T-cell (primary cell): ENCODE measurements around the gene MCF2L2. TPM values are rescaled to one million over a fixed set of nuclear protein-coding genes. Genes with fewer than 3 reads are reported as not detected.
A peak's percentile ranks its signal among the peaks of the same experiment; 100 is the strongest.

ENCODE experiments used
- ATAC-seq, 4 experiments: fragments of 200-7000 bp in 3 of 4; fragments of 150-1000 bp in 1 of 4; cut with Tn5 transposase; replicated peaks in 1 of 4; 1 replicate in 3 of 4; 2 replicates in 1 of 4; pipeline ENCODE4 v1.10.0; 2021; ENCODE audit warnings: moderate library complexity in 3 of 4, mild to moderate bottlenecking in 2 of 4, moderate number of reproducible peaks in 1 of 4
- CTCF ChIA-PET, 2 donors: fragments of 300-600 bp; sonication (Branson Sonifier 250); formaldehyde crosslinking; loops; one replicate each; lab custom pipeline; 2022; ENCODE audit warnings: antibody characterized with exemption in 2 of 2; lab: Charles Lee
- POLR2A ChIA-PET, 2 donors: fragments of 300-600 bp; sonication (Branson Sonifier 250); formaldehyde crosslinking; loops; one replicate each; lab custom pipeline; 2022; ENCODE audit warnings: antibody characterized with exemption in 2 of 2; lab: Charles Lee
- DNase-seq, 35 experiments: peaks; one replicate each; pipeline versions ENCODE4 v3.0.0 to v3.0.0-alpha.2; 2013 to 2023
- H3K27ac ChIP-seq: one replicate; pipeline ENCODE4 v1.5.1; 2013; ENCODE audit warnings: low read length
- H3K27me3 ChIP-seq, 2 experiments: replicated peaks in 1 of 2; 1 replicate in 1 of 2; 2 replicates in 1 of 2; pipeline versions ENCODE4 v1.6.1 to v1.7.0; 2013; ENCODE audit warnings: low read length in 1 of 2, mixed read lengths in 1 of 2; ENCODE audit not compliant: control insufficient read depth in 2 of 2, insufficient read depth in 2 of 2; ENCODE audit errors: extremely low read depth in 1 of 2
- H3K36me3 ChIP-seq, 2 donors: 1 replicate in 1 of 2; 2 replicates in 1 of 2; pipeline versions ENCODE4 v1.6.1 to v1.7.0; 2013; ENCODE audit warnings: low read length in 1 of 2; ENCODE audit not compliant: control insufficient read depth in 2 of 2, insufficient read depth in 1 of 2; ENCODE audit errors: extremely low read depth in 1 of 2
- H3K4me1 ChIP-seq, 2 experiments: 1 replicate in 1 of 2; 2 replicates in 1 of 2; pipeline versions ENCODE4 v1.6.1 to v1.7.0; 2013; ENCODE audit warnings: low read length in 2 of 2, mixed read lengths in 1 of 2; ENCODE audit not compliant: insufficient read depth in 2 of 2, control insufficient read depth in 1 of 2; ENCODE audit errors: extremely low read depth in 1 of 2
- H3K4me3 ChIP-seq, 2 donors: 1 replicate in 1 of 2; 2 replicates in 1 of 2; pipeline versions ENCODE4 v1.5.1 to v1.7.0; 2013; ENCODE audit warnings: mild to moderate bottlenecking in 2 of 2, low read length in 1 of 2, moderate library complexity in 1 of 2; ENCODE audit not compliant: control insufficient read depth in 1 of 2; ENCODE audit errors: extremely low read depth in 1 of 2
- H3K9me3 ChIP-seq: 2 replicates; pipeline ENCODE4 v1.7.0; 2013
- H3K27ac Mint-ChIP-seq, 2 donors: one replicate each; pipeline ENCODE4 v1.8.0; 2020 to 2021; ENCODE audit warnings: mild to moderate bottlenecking in 2 of 2, mixed read lengths in 2 of 2
- H3K27me3 Mint-ChIP-seq, 2 donors: one replicate each; pipeline ENCODE4 v1.8.0; 2021 to 2022; ENCODE audit warnings: mixed read lengths in 2 of 2
- H3K36me3 Mint-ChIP-seq: one replicate; pipeline ENCODE4 v1.8.0; 2021; ENCODE audit warnings: mixed read lengths
- H3K4me1 Mint-ChIP-seq, 3 donors: one replicate each; pipeline ENCODE4 v1.8.0; 2020 to 2022; ENCODE audit warnings: mixed read lengths in 3 of 3, mild to moderate bottlenecking in 1 of 3
- H3K4me3 Mint-ChIP-seq, 3 donors: one replicate each; pipeline ENCODE4 v1.8.0; 2020 to 2022; ENCODE audit warnings: mild to moderate bottlenecking in 3 of 3, mixed read lengths in 3 of 3, moderate library complexity in 3 of 3
- H3K9me3 Mint-ChIP-seq, 3 donors: one replicate each; pipeline ENCODE4 v1.8.0; 2020 to 2022; ENCODE audit warnings: mixed read lengths in 3 of 3
- WGBS: methylation state at CpG from one replicate; pipeline ENCODE4 v1.1.5; 2013; ENCODE audit warnings: missing lambda C conversion rate; ENCODE audit not compliant: insufficient coverage; 5-methylcytosine and 5-hydroxymethylcytosine counted together
- total RNA-seq, 35 experiments: library from RNA in 6 of 35; stranded (reverse) in 6 of 35; fragments of 120-200 nt in 1 of 35; gene quantifications; one replicate each; pipeline versions ENCODE4 v1.2.1 to v1.2.4 and lab custom pipeline; 2013 to 2026

The MCF2L2 gene
- total RNA-seq, 5 donors from 2014 or later (not counting 1 experiment from before 2014, with no cell fraction given) = 4.8 to 8.1 (median 5.9) TPM

DNA sequence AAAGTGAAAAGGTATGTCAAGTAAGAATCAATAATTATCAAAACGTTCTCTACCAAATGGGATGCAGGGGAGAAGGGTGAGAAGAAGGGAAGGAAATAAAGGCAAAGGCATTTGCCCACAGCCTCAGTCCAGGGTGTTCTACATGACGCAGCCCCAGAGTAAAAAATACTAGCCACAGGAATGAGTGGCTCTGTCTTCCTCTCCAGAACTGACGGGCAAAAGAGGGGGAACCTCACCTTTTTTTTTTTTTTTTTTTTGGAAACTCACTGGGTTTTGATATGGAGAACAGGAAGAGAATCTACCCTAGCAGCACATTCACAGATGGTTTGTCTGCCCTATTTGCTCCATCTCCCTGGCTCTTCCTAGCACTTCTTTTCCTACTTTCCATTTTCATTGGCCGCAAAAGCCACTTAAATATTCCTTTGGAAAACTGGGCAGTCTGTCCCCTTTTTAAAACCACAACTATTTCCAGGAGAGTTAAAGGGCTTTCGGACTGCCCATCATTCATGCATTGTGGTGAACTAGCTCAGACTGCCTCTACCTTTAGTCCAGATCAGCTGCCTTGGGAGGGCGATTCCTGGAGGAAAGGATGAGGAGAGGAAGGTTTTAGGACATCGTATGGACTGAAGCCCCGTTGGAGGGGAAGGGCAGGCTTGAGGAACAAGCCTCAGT, 147.2 kb downstream of the MCF2L2 start:
- Histone ChIP-seq H3K27ac (no peak overlapping the region), H3K4me1 (peaks cover 5 to 11% of the 10 kb centered on the region in 2 experiments), H3K27me3 (peaks cover 0 to 5% of the 10 kb centered on the region in 2 experiments), H3K36me3 (no peaks in the 10 kb centered on the region), H3K9me3 (no peaks in the 10 kb centered on the region), H3K4me3 (no peak overlapping the region)
- Mint-ChIP-seq H3K36me3 (no peaks in the 10 kb centered on the region), H3K9me3 (no peaks in the 10 kb centered on the region), H3K4me1 (peaks cover 9 to 22% (median 20%) of the 10 kb centered on the region in 3 donors), H3K27ac (no peak overlapping the region), H3K27me3 (no peaks in the 10 kb centered on the region), H3K4me3 (no peak overlapping the region)
- ATAC-seq = no peak
- ChIA-PET CTCF (interaction anchor here in 1 of 2 donors (0.7 kb wide), 1 partner anchor 9 kb away, joined by 3 read pairs; no protein-coding TSS in a partner anchor), POLR2A (no interaction called here)
- no peak for DNase-seq
- WGBS = no CpG with 5 or more reads among the region's 8 CpGs

DNA sequence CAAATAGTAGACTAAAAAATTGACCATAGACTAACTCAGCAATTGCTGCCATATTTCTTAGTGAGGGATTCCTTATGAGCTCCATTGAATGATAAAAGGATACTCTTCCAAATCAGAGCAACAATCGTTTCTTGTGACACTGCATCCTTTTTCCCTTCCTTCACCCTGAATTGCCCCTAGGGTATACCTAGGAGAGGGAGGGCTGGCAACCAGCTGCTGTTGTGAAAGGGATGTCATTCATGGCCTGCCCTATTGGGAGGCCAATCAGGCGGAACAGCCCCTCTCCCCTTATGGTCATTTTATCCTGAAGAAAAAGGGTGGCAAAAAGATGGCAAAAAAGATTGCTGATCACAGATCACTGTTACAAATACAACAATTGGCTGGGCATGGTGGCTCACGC, 149.0 kb downstream of the MCF2L2 start:
- POLR2A ChIA-PET = interaction anchor here in 1 of 2 donors (0.9 kb wide), 1 partner anchor 179 kb away, joined by 3 read pairs; no protein-coding TSS in a partner anchor
- Histone ChIP-seq H3K27ac (no peak overlapping the region), H3K36me3 (no peaks in the 10 kb centered on the region), H3K4me1 (no peaks in the 10 kb centered on the region), H3K4me3 (no peak overlapping the region), H3K9me3 (no peaks in the 10 kb centered on the region), H3K27me3 (peaks cover 0 to 5% of the 10 kb centered on the region in 2 experiments)
- no peak overlapping the region for H3K27ac Mint-ChIP-seq
- ATAC-seq (no peak), DNase-seq (no peak)
- no peak overlapping the region for H3K4me3 Mint-ChIP-seq
- no peaks in the 10 kb centered on the region for H3K27me3 Mint-ChIP-seq
- CTCF ChIA-PET = no interaction called here
- peaks cover 6% of the 10 kb centered on the region for H3K36me3 Mint-ChIP-seq
- WGBS = 100% methylated on average over 1 of the region's 3 CpGs
- no peaks in the 10 kb centered on the region for H3K9me3 Mint-ChIP-seq
- H3K4me1 Mint-ChIP-seq = peaks cover 0 to 9% (median 9%) of the 10 kb centered on the region in 3 donors

- peaks cover 0 to 5% of the 10 kb centered on the region in 2 experiments for H3K27me3 ChIP-seq
- no peak overlapping the region for H3K4me3 ChIP-seq
- no peak overlapping the region for H3K27ac ChIP-seq
- H3K36me3 Mint-ChIP-seq = peaks cover 6% of the 10 kb centered on the region
- ChIA-PET CTCF (no interaction called here), POLR2A (interaction anchor here in 1 of 2 donors (0.9 kb wide), 1 partner anchor 179 kb away, joined by 3 read pairs; no protein-coding TSS in a partner anchor)
- ATAC-seq (no peak), DNase-seq (no peak)
- H3K27ac Mint-ChIP-seq = no peak overlapping the region
- H3K4me1 ChIP-seq = no peaks in the 10 kb centered on the region
- no peak overlapping the region for H3K4me3 Mint-ChIP-seq
- H3K36me3 ChIP-seq = no peaks in the 10 kb centered on the region
- WGBS = 67% methylated on average over 2 of the region's 4 CpGs
- H3K27me3 Mint-ChIP-seq = no peaks in the 10 kb centered on the region
- H3K4me1 Mint-ChIP-seq = peaks cover 0 to 4% (median 3%) of the 10 kb centered on the region in 3 donors
- H3K9me3 Mint-ChIP-seq = no peaks in the 10 kb centered on the region
- H3K9me3 ChIP-seq = no peaks in the 10 kb centered on the region
Measured at GRCh38 chr3:183278479-183279088, 149.8 kb downstream of the MCF2L2 start.

DNA sequence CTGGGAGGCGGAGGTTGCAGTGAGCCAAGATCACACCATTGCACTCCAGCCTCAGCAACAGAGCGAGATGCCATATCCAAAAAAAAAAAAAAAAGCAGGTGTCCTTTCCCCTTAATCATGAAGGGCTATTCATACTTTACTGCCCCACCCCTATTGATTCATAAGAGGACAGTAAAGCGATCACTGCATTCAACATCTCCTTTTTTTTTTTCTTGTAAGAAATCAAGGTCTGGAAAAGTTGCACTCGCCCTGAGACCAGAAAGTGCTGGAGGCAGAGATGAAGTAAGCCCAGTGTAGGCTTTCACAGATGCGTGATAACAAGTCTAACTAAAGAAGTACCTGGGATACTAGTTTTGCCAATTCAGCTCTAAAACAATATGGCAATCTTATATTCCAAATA, 151.2 kb downstream of the MCF2L2 start:
- WGBS = 100% methylated on average over 1 of the region's 5 CpGs
- Mint-ChIP-seq H3K27ac (no peak overlapping the region), H3K9me3 (no peaks in the 10 kb centered on the region), H3K4me1 (peaks cover 0 to 4% (median 3%) of the 10 kb centered on the region in 3 donors), H3K27me3 (no peaks in the 10 kb centered on the region), H3K36me3 (peaks cover 6% of the 10 kb centered on the region), H3K4me3 (no peak overlapping the region)
- Histone ChIP-seq H3K27me3 (peaks cover 0 to 5% of the 10 kb centered on the region in 2 experiments), H3K4me1 (no peaks in the 10 kb centered on the region), H3K36me3 (no peaks in the 10 kb centered on the region), H3K4me3 (no peak overlapping the region), H3K27ac (no peak overlapping the region), H3K9me3 (no peaks in the 10 kb centered on the region)
- DNase-seq = no peak
- no peak for ATAC-seq
- CTCF ChIA-PET = no interaction called here
- POLR2A ChIA-PET = no interaction called here

GRCh38 chr3:183275937-183276336, 152.5 kb downstream of the MCF2L2 start:
- POLR2A ChIA-PET = no interaction called here

GRCh38 chr3:183275418-183275817, 153.0 kb downstream of the MCF2L2 start:
- no peaks in the 10 kb centered on the region for H3K27me3 Mint-ChIP-seq
- H3K27ac Mint-ChIP-seq = no peak overlapping the region
- peaks cover 6% of the 10 kb centered on the region for H3K36me3 Mint-ChIP-seq
- H3K9me3 ChIP-seq = no peaks in the 10 kb centered on the region
- H3K4me3 Mint-ChIP-seq = no peak overlapping the region
- peak in 1 of 35 experiments; percentile 37 for DNase-seq
- H3K4me1 ChIP-seq = no peaks in the 10 kb centered on the region
- H3K4me1 Mint-ChIP-seq = peaks cover 0 to 4% (median 3%) of the 10 kb centered on the region in 3 donors
- POLR2A ChIA-PET = no interaction called here
- H3K4me3 ChIP-seq = no peak overlapping the region
- no peaks in the 10 kb centered on the region for H3K27me3 ChIP-seq
- H3K36me3 ChIP-seq = no peaks in the 10 kb centered on the region
- CTCF ChIA-PET = no interaction called here
- ATAC-seq = peak in 2 of 4 experiments; percentile 38 to 58
- no peak overlapping the region for H3K27ac ChIP-seq
- H3K9me3 Mint-ChIP-seq = no peaks in the 10 kb centered on the region
- 20% methylated on average over 1 of the region's 2 CpGs for WGBS

More at GRCh38 chr3:183275937-183276336, 152.5 kb downstream of the MCF2L2 start:
- H3K4me3 ChIP-seq = no peak overlapping the region
- peaks cover 0 to 4% (median 3%) of the 10 kb centered on the region in 3 donors for H3K4me1 Mint-ChIP-seq
- CTCF ChIA-PET = no interaction called here
- H3K27ac ChIP-seq = no peak overlapping the region
- ATAC-seq (no peak), DNase-seq (no peak)
- WGBS = 86% methylated on average over 1 of the region's 3 CpGs
- H3K36me3 Mint-ChIP-seq = peaks cover 6% of the 10 kb centered on the region
- no peaks in the 10 kb centered on the region for H3K9me3 ChIP-seq
- no peaks in the 10 kb centered on the region for H3K27me3 Mint-ChIP-seq
- H3K36me3 ChIP-seq = no peaks in the 10 kb centered on the region
- no peak overlapping the region for H3K4me3 Mint-ChIP-seq
- H3K27ac Mint-ChIP-seq = no peak overlapping the region
- no peaks in the 10 kb centered on the region for H3K4me1 ChIP-seq
- H3K9me3 Mint-ChIP-seq = no peaks in the 10 kb centered on the region
- H3K27me3 ChIP-seq = no peaks in the 10 kb centered on the region
